AG04450 (cell line): ENCODE measurements around the gene ADGRG3. TPM values are rescaled to one million over a fixed set of nuclear protein-coding genes. Genes with fewer than 3 reads are reported as not detected.

Experiments used
- CTCF ChIA-PET: fragments of 300-600, 350-600 bp; formaldehyde crosslinking; extraction: SDS; loops from one replicate; lab custom pipeline; 2022; ENCODE audit warnings: antibody characterized with exemption, inconsistent platforms; lab: Charles Lee
- POLR2A ChIA-PET: fragments of 350-600 bp; formaldehyde crosslinking; extraction: SDS; loops from one replicate; lab custom pipeline; 2021; ENCODE audit warnings: antibody characterized with exemption, inconsistent platforms; lab: Yijun Ruan, JAX
- DNase-seq: peaks from one replicate; pipeline ENCODE4 v3.0.0-alpha.2; 2011; ENCODE audit warnings: low read depth, low spot score
- H3K27ac ChIP-seq: one replicate; pipeline ENCODE4 v1.5.1; 2012; ENCODE audit warnings: low read depth, low read length, control low read depth
- H3K27me3 ChIP-seq: one replicate; pipeline ENCODE4 v1.6.0; 2012; ENCODE audit warnings: low read length; ENCODE audit not compliant: control insufficient read depth, insufficient read depth
- H3K4me3 ChIP-seq: 2 replicates; pipeline ENCODE4 v1.5.1; 2011; ENCODE audit warnings: mild to moderate bottlenecking, low read depth, low read length, control low read depth
- H3K9me3 ChIP-seq: 2 replicates; pipeline ENCODE4 v1.5.1; 2012; ENCODE audit warnings: low read length; ENCODE audit not compliant: control insufficient read depth, insufficient read depth
- CTCF ChIP-seq: IDR thresholded peaks from 2 replicates; pipeline ENCODE4 v1.5.1; 2011; ENCODE audit warnings: low read depth, low read length, control low read depth, inconsistent platforms
- polyA plus RNA-seq: library from polyadenylated mRNA; depleted of rRNA; stranded (reverse); fragments of >200 nt; gene quantifications from 2 replicates; pipeline ENCODE4 v1.2.3, GENCODE V29; 2011

ADGRG3 gene
- polyA plus RNA-seq, 1 experiment = not detected

GRCh38 chr16:57645691-57646387, 22.3 kb upstream of the ADGRG3 start:
- CTCF ChIA-PET = interaction anchor here (1.0 to 5.9 kb wide), 4 partner anchors 53 to 74 kb away, joined by 4 to 94 read pairs (median 75); no protein-coding TSS in a partner anchor
- Histone ChIP-seq H3K4me3 (no peak overlapping the region), H3K9me3 (no peaks in the 10 kb centered on the region; the same call in 1 of the 2 replicates), H3K27me3 (no peaks in the 10 kb centered on the region), H3K27ac (no peak overlapping the region)
- no peak for TF ChIP-seq CTCF
- no peak for DNase-seq
- POLR2A ChIA-PET = interaction anchor here (0.5 kb wide), 1 partner anchor 243 kb away, joined by 3 read pairs; no protein-coding TSS in a partner anchor

- POLR2A ChIA-PET = interaction anchor here (0.5 kb wide), 1 partner anchor 244 kb away, joined by 3 read pairs; no protein-coding TSS in a partner anchor
- CTCF ChIA-PET = interaction anchor here (2.2 to 5.9 kb wide), 5 partner anchors 11 to 127 kb away, joined by 7 to 94 read pairs (median 59); no protein-coding TSS in a partner anchor
- TF ChIP-seq CTCF = no peak
- no peaks in the 10 kb centered on the region; the same call in 1 of the 2 replicates for H3K9me3 ChIP-seq
- no peaks in the 10 kb centered on the region for H3K27me3 ChIP-seq
- H3K4me3 ChIP-seq = no peak overlapping the region
- no peak overlapping the region for H3K27ac ChIP-seq
- DNase-seq = no peak
Measured at GRCh38 chr16:57646388-57647039, 21.6 kb upstream of the ADGRG3 start.

GRCh38 chr16:57647136-57647875, 20.8 kb upstream of the ADGRG3 start:
- DNase-seq = no peak
- Histone ChIP-seq H3K4me3 (no peak overlapping the region), H3K27me3 (no peaks in the 10 kb centered on the region), H3K9me3 (no peaks in the 10 kb centered on the region; the same call in 1 of the 2 replicates), H3K27ac (no peak overlapping the region)
- ChIA-PET POLR2A (no interaction called here), CTCF (interaction anchor here (0.8 to 5.9 kb wide), 14 partner anchors 10 to 134 kb away, joined by 3 to 94 read pairs (median 10); partner anchors contain the start of gene ADGRG1)
- no peak for TF ChIP-seq CTCF

GRCh38 chr16:57648125-57648524, 20.0 kb upstream of the ADGRG3 start:
- Histone ChIP-seq H3K27ac (no peak overlapping the region), H3K4me3 (no peak overlapping the region), H3K27me3 (no peaks in the 10 kb centered on the region), H3K9me3 (no peaks in the 10 kb centered on the region; the same call in 1 of the 2 replicates)
- no peak for TF ChIP-seq CTCF
- ChIA-PET CTCF (interaction anchor here (0.6 to 5.9 kb wide), 23 partner anchors 9 to 357 kb away, joined by 3 to 94 read pairs (median 6); partner anchors contain the start of genes ADGRG1 and ADGRG5), POLR2A (no interaction called here)
- DNase-seq = no peak
